Heart left ventricle (tissue), 16 donors: Measurements from ENCODE around the gene CCDC106. TPM values are rescaled to one million over a fixed set of nuclear protein-coding genes. Genes with fewer than 3 reads are reported as not detected.

Experiments
- ATAC-seq, 4 donors: fragments of 200-7000 bp; cut with Tn5 transposase; one replicate each; pipeline ENCODE4 v1.9.1; 2020 to 2022; ENCODE audit warnings: moderate library complexity in 4 of 4, mild to moderate bottlenecking in 3 of 4, moderate number of reproducible peaks in 1 of 4
- DNase-seq, 5 donors: peaks; one replicate each; pipeline ENCODE4 v3.0.0-alpha.2; 2020
- H3K27ac ChIP-seq, 12 donors: fragments of 200-600 bp; sonication (generic) in 4 of 12; one replicate each; pipeline versions ENCODE4 v1.5.0 to v1.8.0; 2016 to 2022; ENCODE audit warnings: mild to moderate bottlenecking in 2 of 12
- H3K27me3 ChIP-seq, 9 donors: fragments of 200-600 bp; sonication (generic) in 2 of 9; one replicate each; pipeline versions ENCODE4 v1.5.1 to v1.8.0; 2016 to 2022; ENCODE audit warnings: mild to moderate bottlenecking in 3 of 9
- H3K36me3 ChIP-seq, 9 donors: fragments of 200-600 bp; sonication (generic) in 2 of 9; one replicate each; pipeline versions ENCODE4 v1.5.0 to v1.8.0; 2018 to 2022; ENCODE audit warnings: mild to moderate bottlenecking in 2 of 9
- H3K4me1 ChIP-seq, 12 donors: fragments of 200-600 bp; sonication (generic) in 4 of 12; one replicate each; pipeline versions ENCODE4 v1.5.0 to v1.8.0; 2016 to 2022; ENCODE audit warnings: mild to moderate bottlenecking in 3 of 12
- H3K4me3 ChIP-seq, 12 donors: fragments of 200-600 bp; sonication (generic) in 4 of 12; one replicate each; pipeline versions ENCODE4 v1.5.0 to v1.8.0; 2017 to 2022; ENCODE audit warnings: mild to moderate bottlenecking in 9 of 12, moderate library complexity in 4 of 12
- H3K9me3 ChIP-seq, 12 donors: fragments of 200-600 bp; sonication (generic) in 4 of 12; one replicate each; pipeline versions ENCODE4 v1.5.0 to v1.8.0; 2016 to 2022; ENCODE audit warnings: mild to moderate bottlenecking in 1 of 12
- CTCF ChIP-seq, 12 donors: fragments of 200-600 bp; sonication (generic) in 4 of 12; IDR thresholded peaks; one replicate each; pipeline versions ENCODE4 v1.5.0 to v1.8.0; 2018 to 2022; ENCODE audit warnings: antibody characterized with exemption in 12 of 12, mild to moderate bottlenecking in 5 of 12
- POLR2A ChIP-seq, 2 donors: fragments of 450-650 bp; IDR thresholded peaks; one replicate each; pipeline ENCODE4 v1.6.1; 2017; ENCODE audit warnings: antibody characterized with exemption in 2 of 2, mild to moderate bottlenecking in 2 of 2, moderate library complexity in 2 of 2
- WGBS, 4 donors: extraction: QIAGEN DNeasy Blood & Tissue Kit in 2 of 4; methylation state at CpG; one replicate each; pipeline versions ENCODE4 v1.1.5 to v1.1.7; 2013 to 2018; 5-methylcytosine and 5-hydroxymethylcytosine counted together
- intact Hi-C, 10 donors: fragments of 100-400 bp; cut with DNase I; formaldehyde crosslinking; loops; one replicate each; pipeline versions ENCODE4 v1.11.1 to v1.14.2; 2022
- polyA plus RNA-seq, 2 donors: library from polyadenylated mRNA; stranded (reverse); fragments of 200-250 nt; gene quantifications; one replicate each; pipeline ENCODE4 v1.2.3, GENCODE V29; 2013
- total RNA-seq, 9 donors: library from RNA; depleted of rRNA in 2 of 9; stranded (reverse); fragments of >200 nt in 2 of 9; fragmentation: NEBNext Ultra II Directional in 3 of 9; extraction: Animal tissue kit (Norgen Biotek cat#: 25700) in 3 of 9; gene quantifications; one replicate each; pipeline versions ENCODE4 v1.1.0 to v1.2.4, GENCODE V29; 2016 to 2023
- donor health status: ischemic (EF 13 %, LVEDD 7.1; RV severe dilation, severe dysfunction).
- donor health status: healthy with polysubstance abuse.
- donor health status: DM: no; HTN: yes; CAD: no.
- donor health status: DM: no; HTN: no; CAD: no.
- donor health status: ischemic (EF 25% LVEDD 6.9; RV normal size, moderate dysfunction).
- donor health status: ischemic (EF 25% LVEDD 5.7; RV mildly dilated, moderate dysfunction).
- donor health status: healthy.
- donor health status: DM: yes; HTN: yes; CAD: no.
- donor health status: ischemic (EF 35%, LVEDD 5.7; RV mildly dilated, moderate dysfunction).
- donor health status: nonischemic (EF 11% LVEDD 7.7; RV severe dilation, severe dysfunction).
- donor health status: DM: yes; HTN: yes; CAD: no.
- donor health status: PGD.
- donor health status: ischemic (EF 29% LVEDD 5.4; RV normal size, mild dysfunction).
- donor health status: nonischemic (EF 23%, LVEDD 6.1; RV moderate dilation, normal function).

The CCDC106 gene
- total and polyA plus RNA-seq, 11 donors = 11.7 to 27.7 (median 16.5) TPM

- DNase-seq (no peak), ATAC-seq (no peak)
- whole genome bisulfite sequencing, 4 donors = 66 to 75% (median 71%) methylated on average over 9 of the region's 9 CpGs
- intact Hi-C loops = loop anchor here in 5 of 10 donors (1.0 to 10.0 kb wide), 6 partner anchors 16 to 462 kb away; partner anchors contain the start of genes BRSK1 (in 1 of the 5), HSPBP1 (in 1 of the 5) and TNNT1 (in 1 of the 5)
- Histone ChIP-seq H3K36me3 (peaks cover 0 to 26% (median 13%) of the 10 kb centered on the region in 9 donors), H3K27ac (peak overlapping the region in 10 of 12 donors; percentile 90 to 98 (median 96)), H3K4me3 (peak overlapping the region in 11 of 12 donors; percentile 72 to 96 (median 79)), H3K27me3 (no peaks in the 10 kb centered on the region), H3K4me1 (peaks cover 0 to 52% (median 36%) of the 10 kb centered on the region in 12 donors), H3K9me3 (no peaks in the 10 kb centered on the region)
- TF ChIP-seq CTCF (IDR thresholded peaks at IDR 0.05) (no peak), POLR2A (IDR thresholded peaks at IDR 0.05) (no peak)
Observed at GRCh38 chr19:55606817-55607216, 41.2 kb upstream of the CCDC106 start.

- Histone ChIP-seq H3K27ac (peak overlapping the region in 1 of 12 donors; percentile 2), H3K4me1 (peaks cover 0 to 61% (median 41%) of the 10 kb centered on the region in 12 donors), H3K27me3 (no peaks in the 10 kb centered on the region), H3K36me3 (peaks cover 0 to 27% (median 15%) of the 10 kb centered on the region in 9 donors), H3K9me3 (no peaks in the 10 kb centered on the region), H3K4me3 (no peak overlapping the region)
- WGBS, 4 donors = 93 to 95% (median 93%) methylated on average over 5 of the region's 5 CpGs
- no peak for ATAC-seq
- DNase-seq = no peak
- no peak for TF ChIP-seq CTCF (IDR thresholded peaks at IDR 0.05)
- TF ChIP-seq POLR2A (IDR thresholded peaks at IDR 0.05) = no peak
- intact Hi-C loops = loop anchor here in 4 of 10 donors (5.0 to 10.0 kb wide), 3 partner anchors 92 to 465 kb away; partner anchors contain the start of genes BRSK1 (in 1 of the 4), HSPBP1 (in 1 of the 4) and TNNT1 (in 1 of the 4)
Observed at GRCh38 chr19:55609326-55609725, 38.7 kb upstream of the CCDC106 start.

- peak; percentile 74 to 89 (median 82) for ATAC-seq
- peak overlapping the region in 3 of 12 donors; percentile 4 to 24 (median 18) for H3K4me3 ChIP-seq
- peaks cover 0 to 46% (median 29%) of the 10 kb centered on the region in 9 donors for H3K36me3 ChIP-seq
- TF ChIP-seq POLR2A (IDR thresholded peaks at IDR 0.05) (no peak), CTCF (IDR thresholded peaks at IDR 0.05) (no peak)
- WGBS, 4 donors = 53 to 55% (median 53%) methylated on average over 15 of the region's 15 CpGs
- intact Hi-C loops = no loop called here
- peaks cover 0 to 50% (median 31%) of the 10 kb centered on the region in 12 donors for H3K4me1 ChIP-seq
- H3K27ac ChIP-seq = peak overlapping the region; percentile 38 to 93 (median 77)
- H3K27me3 ChIP-seq = no peaks in the 10 kb centered on the region
- peak in 1 of 5 donors; percentile 53 for DNase-seq
- no peaks in the 10 kb centered on the region for H3K9me3 ChIP-seq
Observed at GRCh38 chr19:55611300-55611982, 36.6 kb upstream of the CCDC106 start.

- Histone ChIP-seq H3K4me1 (peaks cover 0 to 43% (median 25%) of the 10 kb centered on the region in 12 donors), H3K27ac (peak overlapping the region; percentile 38 to 93 (median 77)), H3K9me3 (no peaks in the 10 kb centered on the region), H3K36me3 (peaks cover 0 to 50% (median 34%) of the 10 kb centered on the region in 9 donors), H3K27me3 (no peaks in the 10 kb centered on the region), H3K4me3 (no peak overlapping the region)
- DNase-seq = no peak
- intact Hi-C loops = no loop called here
- WGBS, 4 donors = 52 to 63% (median 60%) methylated on average over 3 of the region's 3 CpGs
- no peak for TF ChIP-seq POLR2A (IDR thresholded peaks at IDR 0.05)
- TF ChIP-seq CTCF (IDR thresholded peaks at IDR 0.05) = no peak
- peak; percentile 1 to 50 (median 19) for ATAC-seq
Observed at GRCh38 chr19:55611983-55612645, 35.9 kb upstream of the CCDC106 start.
